Fibroblast of skin of back (primary cell): ENCODE results near the gene GADL1.
A peak's percentile ranks its signal among the peaks of the same experiment; 100 is the strongest.

Source experiments
- DNase-seq: peaks from one replicate; pipeline ENCODE4 v3.0.0-alpha.2; 2013

The GADL1 gene

GRCh38 chr3:30693470-30694120 lies 200.9 kb downstream of the GADL1 start:
- peak; percentile 72 for DNase-seq

DNA sequence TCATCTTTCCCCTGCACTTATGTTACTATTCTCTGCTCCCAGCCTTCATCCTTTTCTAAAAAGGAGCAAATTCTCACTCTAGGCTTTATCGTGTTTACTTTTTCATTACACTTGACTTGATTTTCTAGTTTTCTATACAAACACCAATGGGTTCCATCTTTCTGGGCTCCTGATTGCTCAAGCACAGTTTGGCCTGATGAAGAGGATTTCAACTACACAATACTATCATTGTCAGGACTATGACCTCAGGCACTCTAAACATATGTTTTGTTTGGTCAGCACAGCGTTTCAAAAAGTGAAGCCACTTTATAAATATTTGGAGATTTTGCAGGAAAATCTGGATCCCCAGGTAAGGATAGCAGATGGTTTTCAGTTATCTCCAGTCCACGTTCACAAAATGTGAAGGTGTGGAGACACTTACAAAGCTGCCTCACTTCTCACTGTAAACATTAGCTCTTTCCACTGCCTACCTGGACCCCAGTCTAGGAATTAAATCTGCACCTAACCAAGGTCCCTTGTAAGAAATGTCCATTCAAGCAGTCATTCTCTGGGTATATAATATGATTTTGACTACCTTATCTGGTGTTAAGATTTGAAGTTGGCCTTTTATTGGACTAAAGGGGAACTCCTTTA lies 201.8 kb downstream of the GADL1 start:
- no peak for DNase-seq

- no peak for DNase-seq
Measured at GRCh38 chr3:30691944-30692343, 202.5 kb downstream of the GADL1 start.

DNA sequence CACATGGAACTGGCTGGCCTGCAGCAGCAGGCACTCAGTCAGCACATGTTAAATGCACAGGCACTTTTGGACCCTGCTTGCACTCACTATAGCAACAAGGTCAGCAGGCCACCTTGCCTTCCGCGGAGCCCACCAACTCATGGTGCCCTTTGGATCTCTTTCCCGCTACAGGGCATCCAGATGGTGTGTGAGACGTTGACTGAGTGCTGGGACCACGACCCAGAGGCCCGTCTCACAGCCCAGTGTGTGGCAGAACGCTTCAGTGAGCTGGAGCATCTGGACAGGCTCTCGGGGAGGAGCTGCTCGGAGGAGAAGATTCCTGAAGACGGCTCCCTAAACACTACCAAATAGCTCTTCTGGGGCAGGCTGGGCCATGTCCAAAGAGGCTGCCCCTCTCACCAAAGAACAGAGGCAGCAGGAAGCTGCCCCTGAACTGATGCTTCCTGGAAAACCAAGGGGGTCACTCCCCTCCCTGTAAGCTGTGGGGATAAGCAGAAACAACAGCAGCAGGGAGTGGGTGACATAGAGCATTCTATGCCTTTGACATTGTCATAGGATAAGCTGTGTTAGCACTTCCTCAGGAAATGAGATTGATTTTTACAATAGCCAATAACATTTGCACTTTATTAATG lies 203.1 kb downstream of the GADL1 start:
- DNase-seq: no peak

GRCh38 chr3:30690199-30690598 lies 204.3 kb downstream of the GADL1 start:
- no peak for DNase-seq

DNA sequence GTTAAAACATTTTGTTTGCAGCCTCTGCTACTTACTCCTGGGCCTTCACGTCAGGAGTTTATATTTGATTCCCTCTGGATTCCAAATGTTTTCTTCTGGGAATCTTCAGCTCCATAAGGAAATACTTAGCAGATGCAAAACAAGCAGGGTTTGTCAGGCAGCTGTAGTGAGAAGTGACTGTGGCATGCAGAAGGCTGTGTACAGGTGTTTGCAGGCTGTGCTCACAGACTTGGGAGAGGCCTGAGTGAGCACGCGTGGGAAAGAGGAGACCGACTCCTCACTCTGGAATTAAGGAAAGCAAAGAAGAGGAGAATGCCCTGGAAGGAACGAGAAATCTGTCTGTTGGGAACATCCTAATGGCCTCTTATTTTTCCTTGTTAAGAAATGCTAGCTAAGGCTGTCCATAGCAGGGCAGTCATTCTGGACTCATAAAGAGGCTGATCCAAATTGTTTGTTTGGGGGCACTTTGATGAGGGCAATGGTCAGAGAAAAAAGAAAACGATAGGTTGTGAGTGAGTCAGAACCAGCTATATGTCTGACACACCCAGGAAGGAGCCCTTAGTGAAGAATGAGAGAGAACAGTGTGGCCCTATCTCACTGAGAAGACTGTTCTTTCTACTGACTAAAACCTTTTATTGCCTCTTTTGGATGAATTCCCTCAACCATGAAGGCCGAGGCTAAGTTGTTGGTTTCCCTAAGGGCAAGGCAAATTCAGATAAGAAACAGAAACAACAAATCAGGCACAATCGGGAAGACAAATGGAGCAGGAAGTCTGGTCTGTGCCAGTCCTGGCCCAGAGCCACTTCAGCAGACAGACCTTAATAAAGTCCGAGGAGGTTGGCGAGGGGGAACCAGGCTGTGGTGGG lies 205.5 kb downstream of the GADL1 start:
- peak; percentile 57 for DNase-seq

DNA sequence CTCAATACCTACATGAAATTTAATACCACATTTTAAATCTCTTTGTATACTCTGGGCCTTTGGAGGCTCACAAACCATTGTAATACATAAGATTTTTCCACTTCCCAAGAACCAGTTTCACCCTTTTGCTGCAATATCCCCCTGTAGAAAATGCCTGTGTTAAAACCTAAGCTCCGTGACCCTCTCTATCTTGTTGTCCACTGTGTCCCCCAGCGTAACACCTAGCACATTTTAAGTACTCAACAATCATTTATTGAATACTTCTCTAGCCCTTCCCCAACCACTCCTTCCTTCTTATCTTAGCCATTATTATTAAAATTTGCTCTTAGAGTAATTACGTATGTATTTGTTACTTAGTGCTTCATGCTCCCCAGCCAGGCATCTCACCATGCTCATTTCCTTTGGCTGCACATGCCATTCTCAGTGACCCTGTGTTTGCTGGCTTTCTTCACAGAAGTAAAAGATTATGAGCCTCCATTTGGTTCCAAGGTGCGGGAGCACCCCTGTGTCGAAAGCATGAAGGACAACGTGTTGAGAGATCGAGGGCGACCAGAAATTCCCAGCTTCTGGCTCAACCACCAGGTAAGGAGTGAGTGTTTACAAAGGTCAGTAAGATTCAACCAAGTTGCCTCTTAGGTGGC lies 206.4 kb downstream of the GADL1 start:
- no peak for DNase-seq

DNA sequence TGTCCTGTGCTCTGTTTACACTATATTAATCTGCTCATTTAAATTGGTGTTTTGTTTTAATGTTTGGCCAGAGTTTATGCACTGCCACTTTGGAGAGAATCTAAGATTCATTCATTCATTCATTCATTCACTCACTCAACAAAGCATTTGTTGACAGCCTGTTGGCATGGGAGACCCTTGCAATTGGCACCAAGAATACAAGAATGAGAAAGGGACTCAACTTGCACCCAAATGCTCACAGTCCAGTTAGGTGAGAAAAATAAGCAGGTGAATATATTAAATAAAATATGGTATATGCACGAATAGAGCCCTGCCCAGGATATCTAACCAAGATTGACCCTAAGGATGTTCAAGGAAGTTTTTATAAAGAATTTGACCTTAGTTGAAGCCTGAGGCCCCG lies 207.7 kb downstream of the GADL1 start:
- DNase-seq: no peak

GRCh38 chr3:30686176-30686575 lies 208.3 kb downstream of the GADL1 start:
- DNase-seq: no peak

- DNase-seq: no peak
Measured at GRCh38 chr3:30685267-30685667, 209.2 kb downstream of the GADL1 start.

DNA sequence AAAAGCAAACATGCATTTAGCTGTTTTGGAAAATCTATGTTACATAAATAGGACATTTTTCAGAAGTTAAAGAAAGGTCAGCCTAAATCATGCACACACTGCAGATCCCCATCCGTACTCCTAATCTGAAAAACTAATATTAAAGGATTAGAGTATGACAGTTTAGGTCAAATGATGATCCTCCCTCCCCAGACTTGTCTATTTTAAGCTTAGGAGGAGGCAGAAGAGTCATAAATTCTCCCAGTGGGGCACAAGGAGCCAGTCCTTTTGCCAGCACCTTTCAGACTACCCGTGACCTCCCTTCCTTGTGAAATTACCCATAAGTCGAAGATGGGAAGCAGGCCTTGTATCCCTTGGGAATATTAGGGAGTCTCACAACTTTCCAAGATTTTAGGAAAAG lies 210.1 kb downstream of the GADL1 start:
- no peak for DNase-seq

DNA sequence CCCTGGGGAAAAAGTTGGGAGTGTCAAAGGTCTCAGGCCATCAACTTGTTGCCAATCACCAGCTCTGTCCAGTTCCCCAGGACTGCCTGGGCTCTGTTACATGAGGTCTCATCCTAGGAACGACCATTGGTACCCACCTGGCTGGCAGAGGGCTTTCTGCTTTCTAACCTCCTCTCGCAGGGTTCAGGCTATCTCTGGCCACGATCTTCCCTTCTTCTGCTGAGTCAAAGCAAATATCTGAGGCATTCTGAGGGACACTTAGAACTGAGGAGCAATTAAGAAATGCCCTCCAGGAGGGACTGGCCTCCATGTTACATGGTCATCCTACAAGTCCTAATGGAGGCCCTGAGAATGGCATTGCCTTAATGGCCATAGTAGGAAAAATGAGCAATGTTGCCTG lies 210.7 kb downstream of the GADL1 start:
- DNase-seq: no peak

DNA sequence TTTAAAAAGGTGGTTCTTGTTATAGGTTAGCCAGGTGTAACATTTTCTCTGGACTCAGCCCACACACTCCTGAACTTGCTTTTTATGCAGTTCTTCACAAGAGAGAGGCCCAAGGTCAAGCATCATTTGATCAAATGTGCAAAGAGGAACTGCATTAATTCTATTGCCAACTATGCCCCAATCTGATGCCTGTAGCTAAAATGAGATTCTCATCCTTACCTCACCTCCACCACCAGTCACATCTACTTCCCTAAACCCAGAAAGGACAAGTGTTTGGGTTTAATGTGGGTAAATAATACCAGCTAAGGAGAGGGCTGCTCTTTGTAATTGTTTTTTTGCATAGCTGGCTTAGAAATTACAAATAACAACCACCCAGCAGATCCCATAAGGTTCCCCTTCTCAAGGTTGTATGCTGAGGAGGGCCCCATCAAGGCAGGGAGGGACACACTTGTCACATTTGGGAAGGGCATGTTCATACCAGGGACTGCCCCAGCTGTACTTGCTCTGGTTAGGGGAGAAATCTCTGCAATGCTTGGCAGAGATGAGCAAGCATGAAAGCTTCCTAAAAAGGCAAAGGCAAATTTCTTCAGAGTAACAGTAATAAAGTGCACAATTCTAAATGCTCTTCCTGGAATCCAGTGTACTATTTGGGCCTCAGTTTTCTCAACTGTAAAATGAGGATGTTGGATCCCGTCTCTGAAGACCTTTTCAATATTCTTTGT lies 211.9 kb downstream of the GADL1 start:
- peak; percentile 30 for DNase-seq

DNA sequence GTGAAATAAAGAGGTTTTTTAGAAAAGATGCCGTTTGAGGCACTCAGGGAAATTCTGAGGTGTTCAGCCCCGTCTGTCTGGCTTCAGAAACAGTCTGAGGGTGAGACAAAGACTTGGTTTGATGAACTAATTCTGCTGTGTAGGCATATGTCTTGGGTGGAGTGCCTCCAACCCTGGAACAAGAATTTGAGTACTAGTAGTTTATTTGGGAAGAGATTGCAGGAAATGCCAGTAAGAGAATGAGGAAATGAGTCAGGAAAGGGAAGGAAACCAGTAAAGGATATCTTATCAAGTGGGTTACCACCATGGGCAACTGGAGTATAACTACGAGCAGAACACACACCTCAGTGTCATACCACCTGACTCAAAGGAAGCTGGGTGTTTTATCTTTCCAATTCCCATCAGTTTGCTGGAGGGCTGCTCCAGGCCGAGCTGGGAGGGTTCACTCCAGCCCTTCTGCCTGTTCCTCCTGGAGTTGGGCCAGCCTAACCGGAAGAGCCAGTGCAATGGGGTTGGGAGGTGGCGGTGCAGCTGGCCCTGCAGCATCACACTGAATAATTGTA lies 212.7 kb downstream of the GADL1 start:
- DNase-seq: peak; percentile 46

DNA sequence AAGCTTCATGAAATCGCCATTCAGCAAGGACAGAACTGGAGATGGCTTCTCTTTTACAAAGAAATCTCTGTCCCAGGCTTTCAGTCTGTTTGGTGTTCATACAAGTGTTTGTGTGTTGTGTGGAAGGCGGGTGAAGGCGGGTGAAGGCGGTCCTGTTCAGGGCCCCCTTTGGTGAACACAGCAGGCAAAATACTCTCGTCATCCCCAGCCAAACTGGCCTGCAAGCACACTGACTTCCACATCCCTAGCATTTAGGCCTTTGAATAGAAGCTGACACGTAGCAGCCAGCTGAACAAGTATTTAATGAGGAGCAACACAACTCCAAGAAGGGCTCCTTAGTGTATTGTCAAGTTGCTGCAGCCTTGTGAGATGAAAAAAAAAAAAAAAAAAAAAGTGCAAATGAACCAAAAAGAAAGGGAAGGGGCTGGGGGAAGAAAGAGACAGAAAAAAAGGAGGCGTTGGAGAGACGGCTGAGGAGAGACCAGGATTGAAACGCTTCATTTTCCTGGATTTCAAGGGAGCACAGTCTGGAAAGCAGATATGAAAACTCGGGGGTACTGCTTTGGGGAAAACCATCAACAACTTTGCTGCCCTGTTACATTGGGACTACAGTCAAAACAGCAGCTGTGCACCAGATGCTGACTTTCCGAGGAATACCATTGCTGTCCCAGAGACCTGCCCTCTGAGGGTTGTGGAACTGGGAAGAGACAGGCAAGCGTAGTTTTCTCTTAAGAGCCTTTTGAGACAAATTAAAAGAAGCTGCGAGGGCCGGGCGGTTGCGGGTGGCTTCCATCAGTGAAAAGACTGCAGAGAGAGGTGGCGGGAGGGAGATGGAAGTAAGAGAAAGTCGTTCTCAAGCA lies 213.4 kb downstream of the GADL1 start:
- peak; percentile 44 for DNase-seq

GRCh38 chr3:30679045-30679444 lies 215.4 kb downstream of the GADL1 start:
- DNase-seq: no peak

- no peak for DNase-seq
Measured at GRCh38 chr3:30677347-30677685, 217.1 kb downstream of the GADL1 start.

DNA sequence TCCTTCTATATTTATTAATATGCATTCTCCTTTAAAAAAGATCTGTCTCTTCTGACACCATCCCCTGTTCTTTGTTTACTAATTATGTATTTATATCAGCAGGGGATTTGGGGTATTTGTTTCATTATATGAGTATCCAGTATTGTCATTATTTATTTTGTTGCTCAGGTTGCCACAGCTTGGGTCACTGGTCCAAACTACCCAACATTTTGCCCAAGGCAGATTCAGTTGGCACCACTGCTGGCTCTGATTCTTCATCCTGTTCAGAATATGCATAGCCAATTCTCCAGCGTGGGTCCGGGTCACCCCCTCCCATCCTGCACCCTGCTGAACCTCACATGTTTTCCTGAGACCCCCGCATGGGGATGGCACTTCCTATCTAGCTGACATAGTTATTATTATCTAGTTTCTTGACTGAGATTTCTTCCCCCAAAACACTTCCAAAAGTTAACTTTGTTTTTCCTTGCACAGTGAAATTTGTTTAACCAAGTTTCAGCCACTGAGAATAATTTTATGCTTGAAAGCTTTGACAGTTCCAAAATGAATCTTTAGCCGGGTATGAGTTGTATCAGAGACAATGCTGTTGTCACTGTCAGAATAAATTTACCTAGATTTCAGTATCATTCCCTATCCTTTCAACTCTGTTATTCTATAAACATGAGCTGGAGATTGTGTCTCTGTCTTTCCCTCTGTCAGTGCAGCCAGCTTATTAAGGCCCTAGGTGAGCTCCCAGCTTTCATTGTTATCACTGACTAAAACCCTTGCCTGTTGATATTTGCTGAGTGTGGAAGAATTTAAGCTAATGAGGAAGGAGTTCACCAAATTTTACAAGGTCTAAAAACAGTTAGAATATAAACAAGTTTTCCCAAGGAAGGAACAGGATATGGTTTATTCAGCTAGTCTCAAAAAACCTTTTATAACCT lies 217.8 kb downstream of the GADL1 start:
- no peak for DNase-seq
